Measurements from ENCODE around the gene JARID2. TPM values are rescaled to one million over a fixed set of nuclear protein-coding genes. Genes with fewer than 3 reads are reported as not detected.

The JARID2 gene
- total and polyA plus RNA-seq, 2 of the 8 experiments (the other 6 are each of a cell fraction or from before 2014, with no cell fraction given) = 60.1 to 239 TPM

- no peak overlapping the region for H4K91ac ChIP-seq (replicated peaks; ENCODE audit: insufficient read length, low read length)
- peak in 1 of 2 experiments; percentile 70 for DNase-seq (ENCODE audit: low read depth in 1 of 2, low spot score in 2 of 2)
- H3K4me3 ChIP-seq (ENCODE audit: extremely low read depth in 1 of 4, insufficient read depth in 2 of 4, low read depth in 3 of 4, low read length in 4 of 4) = peak overlapping the region; percentile 4 to 47 (median 12); a peak in 4 of 8 replicates
- no peak overlapping the region for H2BK20ac ChIP-seq (ENCODE audit: low read length)
- H4K8ac ChIP-seq (ENCODE audit: extremely low read depth, insufficient read depth, low read length) = no peak overlapping the region
- no peak overlapping the region; the same call in 1 of the 2 replicates for H3K27ac ChIP-seq (ENCODE audit: low read depth, low read length)
- H3K9me3 ChIP-seq (ENCODE audit: insufficient read depth in 2 of 2, low read depth in 1 of 2, low read length in 1 of 2) = no peaks in the 10 kb centered on the region
- no peaks in the 10 kb centered on the region; the same call in 1 of the 2 replicates for H3K23me2 ChIP-seq (ENCODE audit: low read depth, low read length)
- ChIA-PET CTCF (ENCODE audit: partially characterized antibody) (interaction anchor here (0.9 to 1.5 kb wide), 2 partner anchors 10 to 121 kb away, joined by 3 to 4 read pairs; no protein-coding TSS in a partner anchor), POLR2A (ENCODE audit: partially characterized antibody) (interaction anchor here (0.8 to 1.8 kb wide), 11 partner anchors 10 to 251 kb away, joined by 3 to 6 read pairs (median 3); no protein-coding TSS in a partner anchor)
- H4K20me1 ChIP-seq (replicated peaks in 1 of 2; ENCODE audit: control insufficient read depth in 1 of 2, insufficient read depth in 2 of 2, low read length in 2 of 2) = peaks cover 45 to 56% of the 10 kb centered on the region in 2 experiments
- H3K23ac ChIP-seq (ENCODE audit: insufficient read length) = no peak overlapping the region
- 7% methylated on average over 10 of the region's 10 CpGs; no CpG with 5 or more reads in 1 of the 2 experiments for WGBS, 2 experiments (ENCODE audit: extremely low coverage in 1 of 2, insufficient coverage in 1 of 2, insufficient read length in 1 of 2, insufficient replicate concordance in 2 of 2, low coverage in 1 of 2, low lambda C conversion rate in 2 of 2, missing lambda C conversion rate in 1 of 2)
- H2AFZ ChIP-seq (ENCODE audit: low read length) = no peak overlapping the region
- peaks cover 0 to under 1% (median 0%) of the 10 kb centered on the region in 4 experiments; a peak in 2 of 8 replicates for H3K36me3 ChIP-seq (ENCODE audit: control insufficient read depth in 2 of 4, insufficient read depth in 4 of 4, low read length in 3 of 4)
- H2AK5ac ChIP-seq (ENCODE audit: low read depth, low read length) = no peak overlapping the region
- H2BK15ac ChIP-seq (ENCODE audit: low read length) = no peak overlapping the region
- H2BK5ac ChIP-seq (ENCODE audit: low read depth, low read length) = peak overlapping the region; percentile 89; the same call in 1 of the 2 replicates
- H3K4me1 ChIP-seq (replicated peaks in 1 of 4; ENCODE audit: control insufficient read depth in 3 of 4, insufficient read depth in 4 of 4, low read length in 3 of 4) = peaks cover 28 to 57% (median 46%) of the 10 kb centered on the region in 4 experiments
- no peaks in the 10 kb centered on the region for H3K27me3 ChIP-seq (replicated peaks in 1 of 4; ENCODE audit: control insufficient read depth in 3 of 4, extremely low read depth in 1 of 4, insufficient read depth in 3 of 4, low read length in 3 of 4)
- H4K5ac ChIP-seq (ENCODE audit: insufficient read length, low read depth, low read length) = no peak overlapping the region
- H3K56ac ChIP-seq (replicated peaks; ENCODE audit: insufficient read length, low read depth, low read length) = no peak overlapping the region
- no peak overlapping the region for H3K18ac ChIP-seq (ENCODE audit: extremely low read depth, low read length)
- H3K4ac ChIP-seq (replicated peaks; ENCODE audit: insufficient read length, low read depth, low read length) = peak overlapping the region; percentile 10
- peaks cover 10% of the 10 kb centered on the region; the same call in 1 of the 2 replicates for H3K79me1 ChIP-seq (ENCODE audit: low read depth, low read length)
- FAIRE-seq = peak; percentile 52
- H2BK120ac ChIP-seq (replicated peaks; ENCODE audit: low read depth, low read length) = no peak overlapping the region
- peak overlapping the region; percentile 65 to 74 for H3K4me2 ChIP-seq (ENCODE audit: insufficient read depth in 1 of 2, low read depth in 2 of 2, low read length in 2 of 2)
- H2BK12ac ChIP-seq (ENCODE audit: low read depth, low read length) = no peak overlapping the region
- no peak overlapping the region for H3K9ac ChIP-seq (replicated peaks in 1 of 4; ENCODE audit: extremely low read depth in 1 of 4, low read depth in 3 of 4, low read length in 3 of 4)
- H3K79me2 ChIP-seq (ENCODE audit: control insufficient read depth in 1 of 2, insufficient read depth in 2 of 2, low read length in 2 of 2) = peaks cover 86 to 99% of the 10 kb centered on the region in 2 experiments
- no peak overlapping the region for H3K14ac ChIP-seq (ENCODE audit: insufficient read length)
- TF ChIP-seq ASH2L (IDR thresholded peaks at IDR 0.05; ENCODE audit: low read length) = peak; percentile 26
- TF ChIP-seq EP300 (IDR thresholded peaks at IDR 0.05; ENCODE audit: borderline replicate concordance in 1 of 2, low read depth in 2 of 2, low read length in 2 of 2) = peak in 1 of 2 experiments; percentile 9; a peak in 1 of 3 replicates
- TF ChIP-seq TAF7 (optimal IDR thresholded peaks at IDR 0.05; ENCODE audit: borderline replicate concordance, low read depth, low read length) = peak; percentile 8
- 0 out of 2 replicates have a peak, but pooled peaks have one; percentile 62 for TF ChIP-seq TCF12 (IDR thresholded peaks at IDR 0.05; ENCODE audit: low read depth, low read length)
Observed at GRCh38 chr6:15268137-15268908, 22.5 kb downstream of the JARID2 start.
